Vagina (tissue), 2 donors: Measurements from ENCODE around the gene THAP8.

ENCODE experiments used
- CTCF ChIP-seq, 3 experiments: fragments of 450-650 bp in 2 of 3; fragments of 200-600 bp in 1 of 3; sonication (generic) in 1 of 3; IDR thresholded peaks; one replicate each; pipeline ENCODE4 v1.5.1; 2017 to 2019; ENCODE audit warnings: antibody characterized with exemption in 3 of 3, mild to moderate bottlenecking in 2 of 3, moderate library complexity in 2 of 3
- POLR2A ChIP-seq, 2 donors: fragments of 450-650 bp; IDR thresholded peaks; one replicate each; pipeline ENCODE4 v1.6.1; 2017; ENCODE audit warnings: antibody characterized with exemption in 2 of 2, mild to moderate bottlenecking in 2 of 2, moderate library complexity in 2 of 2

GRCh38 chr19:36097036-36097435, 43.0 kb upstream of the THAP8 start:
- TF ChIP-seq CTCF (IDR thresholded peaks at IDR 0.05) (no peak), POLR2A (IDR thresholded peaks at IDR 0.05) (no peak)
